ENCODE data around the gene EXOSC3. TPM values are rescaled to one million over a fixed set of nuclear protein-coding genes. Genes with fewer than 3 reads are reported as not detected.

The EXOSC3 gene
- total and polyA plus RNA-seq, 10 of the 15 experiments (the other 5 are each of a cell fraction or from before 2014, with no cell fraction given): 8.2 to 161 (median 61.4) TPM

DNA sequence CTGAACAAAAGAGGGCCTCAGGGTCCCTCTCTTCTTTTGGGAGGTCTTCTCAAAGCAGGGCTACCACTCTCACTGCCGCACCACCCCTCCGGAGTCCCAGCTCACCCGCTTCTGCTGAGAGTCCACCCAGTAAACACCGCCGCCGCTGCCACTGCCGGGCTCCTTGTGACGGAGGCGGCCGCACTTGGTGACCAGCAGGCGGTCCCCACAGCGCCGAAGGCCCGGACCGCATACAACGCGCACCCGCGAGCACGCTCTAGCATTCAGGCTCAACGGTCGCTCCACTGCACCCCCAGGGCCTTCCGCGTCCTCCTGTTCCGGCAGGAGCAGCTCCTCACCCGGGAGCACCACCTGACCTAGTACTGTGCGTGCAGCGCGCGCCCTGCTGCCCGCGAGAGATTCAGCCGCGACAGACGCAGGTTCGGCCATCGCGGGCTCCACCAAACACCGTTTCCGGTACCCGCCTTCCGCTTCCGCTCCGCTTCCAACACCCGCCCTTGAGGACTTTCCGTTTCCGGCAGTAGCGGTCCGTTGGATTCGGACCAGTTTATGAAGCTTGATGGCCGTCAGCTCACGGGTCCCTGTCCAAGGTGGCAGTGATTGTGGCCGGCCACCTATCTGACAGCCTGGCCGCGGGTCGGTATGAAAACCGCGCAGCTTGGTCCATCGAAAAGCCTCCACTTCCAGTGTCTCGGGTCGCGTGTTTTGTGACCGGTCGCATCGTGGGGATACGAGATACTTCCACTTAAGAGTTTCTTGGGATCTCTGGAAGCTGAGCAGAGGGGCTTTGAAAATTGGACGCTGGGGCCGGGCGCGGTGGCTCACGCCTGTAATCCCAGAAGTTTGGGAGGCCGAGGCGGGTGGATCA lies at the start of gene EXOSC3 (continued):
- TF ChIP-seq TAF1 (IDR thresholded peaks at IDR 0.05; ENCODE audit: borderline replicate concordance, low read depth, low read length) (peak; percentile 93; the same call in 1 of the 2 replicates), BHLHE40 (IDR thresholded peaks at IDR 0.05; ENCODE audit: borderline replicate concordance in 1 of 2, low read depth in 2 of 2, low read length in 1 of 2) (peak; percentile 15 to 67; a peak in 2 of 4 replicates), RB1 (IDR thresholded peaks at IDR 0.05; ENCODE audit: borderline replicate concordance) (peak; percentile 85; the same call in 1 of the 2 replicates), CHD2 (IDR thresholded peaks at IDR 0.05; ENCODE audit: borderline replicate concordance, low read depth, low read length) (peak; percentile 85), ZNF687 (IDR thresholded peaks at IDR 0.05) (peak; percentile 53; the same call in 1 of the 2 replicates)
- TF ChIP-seq, protein P1, sequence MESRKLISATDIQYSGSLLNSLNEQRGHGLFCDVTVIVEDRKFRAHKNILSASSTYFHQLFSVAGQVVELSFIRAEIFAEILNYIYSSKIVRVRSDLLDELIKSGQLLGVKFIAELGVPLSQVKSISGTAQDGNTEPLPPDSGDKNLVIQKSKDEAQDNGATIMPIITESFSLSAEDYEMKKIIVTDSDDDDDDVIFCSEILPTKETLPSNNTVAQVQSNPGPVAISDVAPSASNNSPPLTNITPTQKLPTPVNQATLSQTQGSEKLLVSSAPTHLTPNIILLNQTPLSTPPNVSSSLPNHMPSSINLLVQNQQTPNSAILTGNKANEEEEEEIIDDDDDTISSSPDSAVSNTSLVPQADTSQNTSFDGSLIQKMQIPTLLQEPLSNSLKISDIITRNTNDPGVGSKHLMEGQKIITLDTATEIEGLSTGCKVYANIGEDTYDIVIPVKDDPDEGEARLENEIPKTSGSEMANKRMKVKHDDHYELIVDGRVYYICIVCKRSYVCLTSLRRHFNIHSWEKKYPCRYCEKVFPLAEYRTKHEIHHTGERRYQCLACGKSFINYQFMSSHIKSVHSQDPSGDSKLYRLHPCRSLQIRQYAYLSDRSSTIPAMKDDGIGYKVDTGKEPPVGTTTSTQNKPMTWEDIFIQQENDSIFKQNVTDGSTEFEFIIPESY (IDR thresholded peaks at IDR 0.05): no peak
- TF ChIP-seq, protein P2, sequence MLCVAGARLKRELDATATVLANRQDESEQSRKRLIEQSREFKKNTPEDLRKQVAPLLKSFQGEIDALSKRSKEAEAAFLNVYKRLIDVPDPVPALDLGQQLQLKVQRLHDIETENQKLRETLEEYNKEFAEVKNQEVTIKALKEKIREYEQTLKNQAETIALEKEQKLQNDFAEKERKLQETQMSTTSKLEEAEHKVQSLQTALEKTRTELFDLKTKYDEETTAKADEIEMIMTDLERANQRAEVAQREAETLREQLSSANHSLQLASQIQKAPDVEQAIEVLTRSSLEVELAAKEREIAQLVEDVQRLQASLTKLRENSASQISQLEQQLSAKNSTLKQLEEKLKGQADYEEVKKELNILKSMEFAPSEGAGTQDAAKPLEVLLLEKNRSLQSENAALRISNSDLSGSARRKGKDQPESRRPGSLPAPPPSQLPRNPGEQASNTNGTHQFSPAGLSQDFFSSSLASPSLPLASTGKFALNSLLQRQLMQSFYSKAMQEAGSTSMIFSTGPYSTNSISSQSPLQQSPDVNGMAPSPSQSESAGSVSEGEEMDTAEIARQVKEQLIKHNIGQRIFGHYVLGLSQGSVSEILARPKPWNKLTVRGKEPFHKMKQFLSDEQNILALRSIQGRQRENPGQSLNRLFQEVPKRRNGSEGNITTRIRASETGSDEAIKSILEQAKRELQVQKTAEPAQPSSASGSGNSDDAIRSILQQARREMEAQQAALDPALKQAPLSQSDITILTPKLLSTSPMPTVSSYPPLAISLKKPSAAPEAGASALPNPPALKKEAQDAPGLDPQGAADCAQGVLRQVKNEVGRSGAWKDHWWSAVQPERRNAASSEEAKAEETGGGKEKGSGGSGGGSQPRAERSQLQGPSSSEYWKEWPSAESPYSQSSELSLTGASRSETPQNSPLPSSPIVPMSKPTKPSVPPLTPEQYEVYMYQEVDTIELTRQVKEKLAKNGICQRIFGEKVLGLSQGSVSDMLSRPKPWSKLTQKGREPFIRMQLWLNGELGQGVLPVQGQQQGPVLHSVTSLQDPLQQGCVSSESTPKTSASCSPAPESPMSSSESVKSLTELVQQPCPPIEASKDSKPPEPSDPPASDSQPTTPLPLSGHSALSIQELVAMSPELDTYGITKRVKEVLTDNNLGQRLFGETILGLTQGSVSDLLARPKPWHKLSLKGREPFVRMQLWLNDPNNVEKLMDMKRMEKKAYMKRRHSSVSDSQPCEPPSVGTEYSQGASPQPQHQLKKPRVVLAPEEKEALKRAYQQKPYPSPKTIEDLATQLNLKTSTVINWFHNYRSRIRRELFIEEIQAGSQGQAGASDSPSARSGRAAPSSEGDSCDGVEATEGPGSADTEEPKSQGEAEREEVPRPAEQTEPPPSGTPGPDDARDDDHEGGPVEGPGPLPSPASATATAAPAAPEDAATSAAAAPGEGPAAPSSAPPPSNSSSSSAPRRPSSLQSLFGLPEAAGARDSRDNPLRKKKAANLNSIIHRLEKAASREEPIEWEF (IDR thresholded peaks at IDR 0.05; ENCODE audit: insufficient replicate concordance, low read depth, low read length): no peak
